ENCODE data around the gene C7orf57.
"Not testable (repeated sequence)": the region's sequence is repeated elsewhere in the genome, so short reads cannot be mapped to it uniquely, and the experiment has no call there.

GRCh38 chr7:48082378-48082777 lies 47.0 kb downstream of the C7orf57 start:
- not testable (repeated sequence) for TF ChIP-seq POLR2A, CTCF, EP300 (IDR thresholded peaks at IDR 0.05)
